ENCODE results near the gene ZNF618. TPM values are rescaled to one million over a fixed set of nuclear protein-coding genes. Genes with fewer than 3 reads are reported as not detected.

Gene ZNF618
- total RNA-seq, 1 experiment from 2014 or later, result 1.8 TPM

- intact Hi-C loops (cut with micrococcal nuclease; ENCODE audit: unreplicated experiment), result no loop called here
- no peaks in the 10 kb centered on the region for H3K4me1 ChIP-seq (ENCODE audit: control insufficient read depth, insufficient read depth, low read length)
- no peaks in the 10 kb centered on the region for H3K9me3 ChIP-seq (ENCODE audit: control insufficient read depth, insufficient read depth, low read depth, low read length)
- in situ Hi-C loops (cut with HindIII; ENCODE audit: low pct_unique_long_range_greater_than_20kb, low sequenced_read_pairs), result no loop called here
- no peak for ATAC-seq
- H3K27me3 ChIP-seq (ENCODE audit: control insufficient read depth, insufficient read depth, low read length), result no peaks in the 10 kb centered on the region
- ChIA-PET POLR2A (no interaction called here), CTCF (no interaction called here)
- H3K36me3 ChIP-seq (ENCODE audit: control insufficient read depth, insufficient read depth, low read length), result no peaks in the 10 kb centered on the region
- H3K4me3 ChIP-seq (ENCODE audit: low read depth in 2 of 2, low read length in 2 of 2), result no peak overlapping the region
- BruUV-seq (replicated peaks), result no TSS peak
- DNase-seq (ENCODE audit: low read depth, low spot score), result no peak
- no peak overlapping the region for H3K27ac ChIP-seq (ENCODE audit: low read length)
- TF ChIP-seq CTCF (IDR thresholded peaks at IDR 0.05) (no peak), REST (IDR thresholded peaks at IDR 0.05; ENCODE audit: insufficient read depth in 1 of 2, low read depth in 2 of 2, low read length in 1 of 2) (no peak), SIN3A (IDR thresholded peaks at IDR 0.05; ENCODE audit: borderline replicate concordance, insufficient read depth, low read depth, low read length) (no peak), POLR2AphosphoS5 (IDR thresholded peaks at IDR 0.05; ENCODE audit: low read depth, low read length) (no peak), TCF7L2 (IDR thresholded peaks at IDR 0.05; ENCODE audit: low read depth, low read length) (no peak)
Observed at GRCh38 chr9:113991714-113992113, 115.6 kb downstream of the ZNF618 start.

- no peaks in the 10 kb centered on the region for H3K27me3 ChIP-seq (ENCODE audit: control insufficient read depth, insufficient read depth, low read length)
- in situ Hi-C loops (cut with HindIII; ENCODE audit: low pct_unique_long_range_greater_than_20kb, low sequenced_read_pairs) (no loop called here), intact Hi-C loops (cut with micrococcal nuclease; ENCODE audit: unreplicated experiment) (no loop called here)
- H3K36me3 ChIP-seq (ENCODE audit: control insufficient read depth, insufficient read depth, low read length), result no peaks in the 10 kb centered on the region
- ATAC-seq (no peak), DNase-seq (ENCODE audit: low read depth, low spot score) (no peak)
- TF ChIP-seq SIN3A (IDR thresholded peaks at IDR 0.05; ENCODE audit: borderline replicate concordance, insufficient read depth, low read depth, low read length), result no peak
- no peak overlapping the region for H3K4me3 ChIP-seq (ENCODE audit: low read depth in 2 of 2, low read length in 2 of 2)
- H3K27ac ChIP-seq (ENCODE audit: low read length), result no peak overlapping the region
- ChIA-PET POLR2A (no interaction called here), CTCF (no interaction called here)
- H3K9me3 ChIP-seq (ENCODE audit: control insufficient read depth, insufficient read depth, low read depth, low read length), result no peaks in the 10 kb centered on the region
- no TSS peak for BruUV-seq (replicated peaks)
- H3K4me1 ChIP-seq (ENCODE audit: control insufficient read depth, insufficient read depth, low read length), result no peaks in the 10 kb centered on the region
Observed at GRCh38 chr9:113992276-113992951, 116.3 kb downstream of the ZNF618 start.

GRCh38 chr9:113992994-113993393 is 116.9 kb downstream of the ZNF618 start:
- no peak overlapping the region for H3K4me3 ChIP-seq (ENCODE audit: low read depth in 2 of 2, low read length in 2 of 2)
- ATAC-seq, result no peak
- DNase-seq (ENCODE audit: low read depth, low spot score), result no peak
- no peaks in the 10 kb centered on the region for H3K9me3 ChIP-seq (ENCODE audit: control insufficient read depth, insufficient read depth, low read depth, low read length)
- no peaks in the 10 kb centered on the region for H3K4me1 ChIP-seq (ENCODE audit: control insufficient read depth, insufficient read depth, low read length)
- TF ChIP-seq POLR2AphosphoS5 (IDR thresholded peaks at IDR 0.05; ENCODE audit: low read depth, low read length) (no peak), SIN3A (IDR thresholded peaks at IDR 0.05; ENCODE audit: borderline replicate concordance, insufficient read depth, low read depth, low read length) (no peak), CTCF (IDR thresholded peaks at IDR 0.05) (no peak), TCF7L2 (IDR thresholded peaks at IDR 0.05; ENCODE audit: low read depth, low read length) (no peak), REST (IDR thresholded peaks at IDR 0.05; ENCODE audit: insufficient read depth in 1 of 2, low read depth in 2 of 2, low read length in 1 of 2) (no peak)
- CTCF ChIA-PET, result no interaction called here
- intact Hi-C loops (cut with micrococcal nuclease; ENCODE audit: unreplicated experiment), result no loop called here
- in situ Hi-C loops (cut with HindIII; ENCODE audit: low pct_unique_long_range_greater_than_20kb, low sequenced_read_pairs), result no loop called here
- BruUV-seq (replicated peaks), result no TSS peak
- H3K27ac ChIP-seq (ENCODE audit: low read length), result no peak overlapping the region
- no peaks in the 10 kb centered on the region for H3K36me3 ChIP-seq (ENCODE audit: control insufficient read depth, insufficient read depth, low read length)
- no peaks in the 10 kb centered on the region for H3K27me3 ChIP-seq (ENCODE audit: control insufficient read depth, insufficient read depth, low read length)
- POLR2A ChIA-PET, result no interaction called here

All from Panc1 (cell line).